ENCODE measurements around the gene JPH3.

DNA sequence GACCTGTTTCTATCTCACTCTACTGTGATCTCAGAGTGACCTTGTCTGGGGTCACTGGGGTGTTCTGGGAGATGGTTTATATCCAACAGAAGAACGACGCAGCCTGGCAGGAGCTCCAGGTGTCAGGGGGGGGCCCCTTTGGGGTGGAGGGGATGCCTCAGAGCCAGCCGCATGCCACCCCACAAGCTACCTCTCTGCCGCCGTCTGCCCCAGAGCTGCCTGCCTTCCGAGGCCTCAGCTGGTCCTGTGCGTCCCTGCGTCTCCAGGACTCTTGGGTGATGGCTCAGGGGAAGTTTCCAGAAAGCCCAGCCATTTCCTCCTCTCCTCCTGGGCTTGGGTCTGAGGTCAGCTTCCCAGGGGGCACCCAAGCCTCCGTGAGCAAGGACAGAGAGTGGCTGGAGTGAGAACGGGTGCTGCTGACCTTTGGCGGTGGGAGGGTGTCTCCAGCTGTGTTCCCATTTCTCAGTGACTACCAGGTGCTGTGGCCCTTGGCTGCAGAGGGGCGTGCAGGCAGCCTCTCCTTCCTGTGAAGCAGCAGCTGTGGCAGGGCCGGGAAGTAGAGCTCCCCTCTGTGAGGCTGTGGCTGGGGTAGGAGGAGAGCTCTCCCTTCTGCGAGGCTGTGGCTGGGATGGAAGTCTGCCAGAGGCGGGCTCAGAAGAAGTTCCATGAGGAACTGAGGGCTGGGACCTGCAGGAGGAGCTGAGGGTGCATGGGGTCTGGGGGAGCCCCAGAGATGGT, 19.8 kb downstream of the JPH3 start:
- no peak for TF ChIP-seq CTCF (conservative IDR thresholded peaks at IDR 0.05)
- no peak for TF ChIP-seq EZH2 (IDR thresholded peaks at IDR 0.05; ENCODE audit: low read depth)
